ENCODE data around the gene ZFYVE27. TPM values are rescaled to one million over a fixed set of nuclear protein-coding genes. Genes with fewer than 3 reads are reported as not detected.

ZFYVE27 gene
- polyA plus RNA-seq, 3 donors: 6.2 to 31.1 (median 9.7) TPM

GRCh38 chr10:97762056-97762455, 25.1 kb downstream of the ZFYVE27 start:
- Histone ChIP-seq H4K20me1 (ENCODE audit: insufficient read depth, low read length) (no peaks in the 10 kb centered on the region), H3K4me3 (replicated peaks in 1 of 3; ENCODE audit: low read depth in 2 of 3, low read length in 3 of 3) (no peak overlapping the region), H3K9me3 (replicated peaks in 1 of 2; ENCODE audit: control insufficient read depth in 1 of 2, insufficient read depth in 1 of 2, low read length in 2 of 2) (no peaks in the 10 kb centered on the region), H3K4me1 (ENCODE audit: control insufficient read depth in 1 of 2, insufficient read depth in 2 of 2, low read length in 2 of 2) (no peaks in the 10 kb centered on the region), H3K27ac (ENCODE audit: low read depth in 1 of 2, low read length in 2 of 2) (no peak overlapping the region), H3K4me2 (replicated peaks; ENCODE audit: extremely low read depth, low read length, poor library complexity, severe bottlenecking) (no peak overlapping the region), H3K27me3 (ENCODE audit: control insufficient read depth in 2 of 2, insufficient read depth in 2 of 2, low read length in 2 of 2) (no peaks in the 10 kb centered on the region), H3K79me2 (ENCODE audit: insufficient read depth, low read length) (no peaks in the 10 kb centered on the region), H2AFZ (ENCODE audit: insufficient read depth, low read depth, low read length, poor library complexity, severe bottlenecking) (no peak overlapping the region), H3K36me3 (replicated peaks in 1 of 2; ENCODE audit: control insufficient read depth in 1 of 2, insufficient read depth in 2 of 2, low read length in 2 of 2) (peaks cover 49 to 52% of the 10 kb centered on the region in 2 donors), H3K9ac (ENCODE audit: insufficient read depth, low read length, poor library complexity, severe bottlenecking) (no peak overlapping the region)
- no peak for TF ChIP-seq CTCF (IDR thresholded peaks at IDR 0.05)
- no peak for DNase-seq
- no peaks in the 10 kb centered on the region for H3K4me1 Mint-ChIP-seq
- no peak overlapping the region for H3K27ac Mint-ChIP-seq
- H3K27me3 Mint-ChIP-seq (ENCODE audit: low read depth in 3 of 3): peaks cover 0 to 3% (median 0%) of the 10 kb centered on the region in 3 donors
- H3K9me3 Mint-ChIP-seq: peaks cover 0 to 1% (median 0%) of the 10 kb centered on the region in 7 donors
- intact Hi-C loops (cut with micrococcal nuclease): no loop called here
- WGBS (ENCODE audit: insufficient coverage): 93% methylated on average over 9 of the region's 10 CpGs
- H3K4me3 Mint-ChIP-seq: no peak overlapping the region
- H3K36me3 Mint-ChIP-seq: peaks cover 41 to 52% of the 10 kb centered on the region in 2 donors

GRCh38 chr10:97762816-97763215, 25.9 kb downstream of the ZFYVE27 start:
- Histone ChIP-seq H3K9ac (ENCODE audit: insufficient read depth, low read length, poor library complexity, severe bottlenecking) (no peak overlapping the region), H3K36me3 (replicated peaks in 1 of 2; ENCODE audit: control insufficient read depth in 1 of 2, insufficient read depth in 2 of 2, low read length in 2 of 2) (peaks cover 42 to 45% of the 10 kb centered on the region in 2 donors), H3K4me1 (ENCODE audit: control insufficient read depth in 1 of 2, insufficient read depth in 2 of 2, low read length in 2 of 2) (no peaks in the 10 kb centered on the region), H4K20me1 (ENCODE audit: insufficient read depth, low read length) (no peaks in the 10 kb centered on the region), H3K27ac (ENCODE audit: low read depth in 1 of 2, low read length in 2 of 2) (no peak overlapping the region), H3K9me3 (replicated peaks in 1 of 2; ENCODE audit: control insufficient read depth in 1 of 2, insufficient read depth in 1 of 2, low read length in 2 of 2) (no peaks in the 10 kb centered on the region), H2AFZ (ENCODE audit: insufficient read depth, low read depth, low read length, poor library complexity, severe bottlenecking) (no peak overlapping the region), H3K27me3 (ENCODE audit: control insufficient read depth in 2 of 2, insufficient read depth in 2 of 2, low read length in 2 of 2) (no peaks in the 10 kb centered on the region), H3K4me3 (replicated peaks in 1 of 3; ENCODE audit: low read depth in 2 of 3, low read length in 3 of 3) (no peak overlapping the region), H3K4me2 (replicated peaks; ENCODE audit: extremely low read depth, low read length, poor library complexity, severe bottlenecking) (no peak overlapping the region), H3K79me2 (ENCODE audit: insufficient read depth, low read length) (no peaks in the 10 kb centered on the region)
- no peak for TF ChIP-seq CTCF (IDR thresholded peaks at IDR 0.05)
- no peak for DNase-seq
- no peaks in the 10 kb centered on the region for H3K4me1 Mint-ChIP-seq
- no peak overlapping the region for H3K27ac Mint-ChIP-seq
- H3K27me3 Mint-ChIP-seq (ENCODE audit: low read depth in 3 of 3): peaks cover 0 to 3% (median 0%) of the 10 kb centered on the region in 3 donors
- H3K36me3 Mint-ChIP-seq: peaks cover 35 to 45% of the 10 kb centered on the region in 2 donors
- intact Hi-C loops (cut with micrococcal nuclease): no loop called here
- no peak overlapping the region for H3K4me3 Mint-ChIP-seq
- 97% methylated on average over 5 of the region's 5 CpGs for WGBS (ENCODE audit: insufficient coverage)
- H3K9me3 Mint-ChIP-seq: peaks cover 0 to 1% (median 0%) of the 10 kb centered on the region in 7 donors
